Measurements from ENCODE around the gene CYB561D2. TPM values are rescaled to one million over a fixed set of nuclear protein-coding genes. Genes with fewer than 3 reads are reported as not detected.
A peak's percentile ranks its signal among the peaks of the same experiment; 100 is the strongest.

CYB561D2 gene
- total RNA-seq, 6 donors from 2014 or later = 13.2 to 35.4 (median 26.8) TPM

DNA sequence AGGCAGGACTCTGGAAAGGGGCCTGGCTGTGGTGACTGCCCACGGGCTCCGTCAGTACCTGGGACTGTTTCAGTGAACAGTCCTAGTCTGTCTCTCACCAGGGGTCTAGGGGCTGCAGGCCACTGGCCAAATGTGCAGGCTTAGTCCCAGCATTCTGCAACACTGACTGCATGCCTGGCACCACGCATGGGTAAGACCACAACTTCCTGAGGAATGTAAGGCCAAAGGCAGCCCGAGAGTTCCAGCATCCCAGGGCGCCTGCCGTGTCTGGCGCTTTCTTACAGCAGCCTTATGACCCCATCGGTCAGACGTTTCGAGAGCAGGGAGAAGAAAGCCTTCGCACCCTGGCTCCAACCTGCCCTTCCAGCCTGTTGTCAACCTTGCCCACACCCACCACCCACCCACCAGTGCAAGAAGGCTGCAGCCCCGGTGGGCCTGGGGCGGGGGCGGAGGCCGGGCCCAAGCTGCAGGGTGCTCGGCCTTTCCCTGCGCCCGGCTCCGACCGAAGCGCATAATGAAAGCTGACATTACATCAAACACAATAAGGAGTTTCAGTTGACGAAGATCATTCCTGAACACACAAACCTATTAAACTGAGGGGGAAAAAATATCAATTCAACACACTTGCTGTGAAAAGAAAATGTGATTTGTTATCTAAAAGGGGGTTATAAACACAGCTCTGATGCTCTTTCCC lies 38.2 kb downstream of the CYB561D2 start:
- ATAC-seq (ENCODE audit: low FRiP score in 2 of 2) (no peak), DNase-seq (no peak)
- TF ChIP-seq POLR2AphosphoS5 (IDR thresholded peaks at IDR 0.05) = no peak
- TF ChIP-seq, protein P1, sequence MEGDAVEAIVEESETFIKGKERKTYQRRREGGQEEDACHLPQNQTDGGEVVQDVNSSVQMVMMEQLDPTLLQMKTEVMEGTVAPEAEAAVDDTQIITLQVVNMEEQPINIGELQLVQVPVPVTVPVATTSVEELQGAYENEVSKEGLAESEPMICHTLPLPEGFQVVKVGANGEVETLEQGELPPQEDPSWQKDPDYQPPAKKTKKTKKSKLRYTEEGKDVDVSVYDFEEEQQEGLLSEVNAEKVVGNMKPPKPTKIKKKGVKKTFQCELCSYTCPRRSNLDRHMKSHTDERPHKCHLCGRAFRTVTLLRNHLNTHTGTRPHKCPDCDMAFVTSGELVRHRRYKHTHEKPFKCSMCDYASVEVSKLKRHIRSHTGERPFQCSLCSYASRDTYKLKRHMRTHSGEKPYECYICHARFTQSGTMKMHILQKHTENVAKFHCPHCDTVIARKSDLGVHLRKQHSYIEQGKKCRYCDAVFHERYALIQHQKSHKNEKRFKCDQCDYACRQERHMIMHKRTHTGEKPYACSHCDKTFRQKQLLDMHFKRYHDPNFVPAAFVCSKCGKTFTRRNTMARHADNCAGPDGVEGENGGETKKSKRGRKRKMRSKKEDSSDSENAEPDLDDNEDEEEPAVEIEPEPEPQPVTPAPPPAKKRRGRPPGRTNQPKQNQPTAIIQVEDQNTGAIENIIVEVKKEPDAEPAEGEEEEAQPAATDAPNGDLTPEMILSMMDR (IDR thresholded peaks at IDR 0.05) = no peak
- TF ChIP-seq EP300 (IDR thresholded peaks at IDR 0.05) = no peak
- TF ChIP-seq POLR2A (IDR thresholded peaks at IDR 0.05) = no peak
- H3K4me3 ChIP-seq = no peak overlapping the region
- WGBS, 2 donors = 85 to 95% methylated on average over 13 to 22 of the region's 22 CpGs
- H3K4me1 ChIP-seq = peaks cover 9 to 10% (median 9%) of the 10 kb centered on the region in 4 donors
- H3K9me3 ChIP-seq = no peaks in the 10 kb centered on the region
- peaks cover 0 to 3% (median under 1%) of the 10 kb centered on the region in 4 donors for H3K36me3 ChIP-seq
- H3K27me3 ChIP-seq = no peaks in the 10 kb centered on the region
- H3K27ac ChIP-seq = no peak overlapping the region

DNA sequence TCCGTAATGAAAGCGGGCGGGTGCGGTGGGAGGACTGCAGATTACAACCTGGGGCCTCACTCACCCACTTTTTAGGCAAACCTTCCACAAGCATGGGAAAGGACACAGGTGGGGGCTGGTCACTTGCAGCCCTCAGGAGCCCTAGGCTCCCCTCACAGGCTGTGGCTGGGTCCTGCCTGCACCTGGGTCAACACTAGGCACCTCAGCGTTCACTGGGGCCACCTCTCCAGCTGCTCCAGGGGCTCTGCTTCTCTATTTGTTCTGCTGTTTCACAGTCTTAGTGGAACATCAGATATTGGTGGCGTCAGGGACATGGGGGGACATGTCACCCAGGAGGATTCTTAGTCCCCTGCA lies 38.7 kb downstream of the CYB561D2 start:
- Histone ChIP-seq H3K27ac (no peak overlapping the region), H3K9me3 (no peaks in the 10 kb centered on the region), H3K36me3 (peaks cover 0 to 3% (median 0%) of the 10 kb centered on the region in 4 donors), H3K4me1 (peaks cover 9 to 10% (median 9%) of the 10 kb centered on the region in 4 donors), H3K27me3 (no peaks in the 10 kb centered on the region), H3K4me3 (no peak overlapping the region)
- DNase-seq (no peak), ATAC-seq (ENCODE audit: low FRiP score in 2 of 2) (no peak)
- 90 to 98% methylated on average over 4 to 6 of the region's 6 CpGs for WGBS, 2 donors
- TF ChIP-seq POLR2AphosphoS5 (IDR thresholded peaks at IDR 0.05) (no peak), POLR2A (IDR thresholded peaks at IDR 0.05) (no peak), EP300 (IDR thresholded peaks at IDR 0.05) (no peak)
- TF ChIP-seq, protein P1 (IDR thresholded peaks at IDR 0.05) = no peak

DNA sequence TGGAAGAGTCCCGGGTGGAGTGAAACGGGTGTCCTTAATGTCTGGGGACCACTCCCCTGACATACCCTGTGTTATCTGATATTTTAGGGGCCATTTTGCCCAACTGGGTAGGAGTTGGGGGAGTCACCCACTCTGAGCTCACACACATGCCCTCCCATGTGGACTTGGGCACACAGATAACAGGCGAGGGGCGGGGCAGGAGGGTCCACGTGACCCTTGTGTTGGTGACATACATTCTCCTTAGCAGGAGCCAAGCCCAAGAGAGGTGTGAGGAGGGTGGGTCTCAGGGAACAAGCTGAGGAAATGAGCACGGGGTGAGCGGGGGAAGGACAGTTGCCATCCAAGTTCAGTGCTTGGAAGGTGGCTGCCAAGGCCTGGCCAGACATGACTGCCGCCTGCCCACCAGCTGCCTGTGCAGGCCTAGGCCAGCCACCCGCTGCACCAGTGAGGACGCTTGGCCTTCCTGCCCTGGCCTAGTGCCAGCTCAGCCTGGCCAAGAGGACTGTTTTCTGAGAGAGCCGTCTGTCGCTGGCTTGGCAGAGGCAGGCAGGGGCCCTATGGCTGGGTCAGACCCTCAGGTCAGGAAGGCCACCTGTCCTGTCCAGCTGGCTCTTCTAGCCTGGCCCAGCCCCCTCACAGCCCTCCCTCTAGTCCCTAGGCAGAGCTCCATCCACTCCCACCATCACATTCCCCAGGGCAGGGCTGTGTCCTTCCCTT lies 40.0 kb downstream of the CYB561D2 start:
- ATAC-seq (ENCODE audit: low FRiP score in 2 of 2) = peak in 1 of 2 donors; percentile 2
- H3K27ac ChIP-seq = peak overlapping the region in 2 of 4 donors; percentile 28 to 38
- H3K4me3 ChIP-seq = no peak overlapping the region
- peaks cover 9 to 14% (median 10%) of the 10 kb centered on the region in 4 donors for H3K4me1 ChIP-seq
- DNase-seq = peak in 1 of 2 donors; percentile 32
- H3K36me3 ChIP-seq = peaks cover 0 to 3% (median 0%) of the 10 kb centered on the region in 4 donors
- no peak for TF ChIP-seq POLR2AphosphoS5 (IDR thresholded peaks at IDR 0.05)
- TF ChIP-seq POLR2A (IDR thresholded peaks at IDR 0.05) = no peak
- no peak for TF ChIP-seq EP300 (IDR thresholded peaks at IDR 0.05)
- TF ChIP-seq, protein P1 (IDR thresholded peaks at IDR 0.05) = no peak
- no peaks in the 10 kb centered on the region for H3K27me3 ChIP-seq
- WGBS, 2 donors = 47 to 59% methylated on average over 9 to 11 of the region's 12 CpGs
- H3K9me3 ChIP-seq = no peaks in the 10 kb centered on the region

DNA sequence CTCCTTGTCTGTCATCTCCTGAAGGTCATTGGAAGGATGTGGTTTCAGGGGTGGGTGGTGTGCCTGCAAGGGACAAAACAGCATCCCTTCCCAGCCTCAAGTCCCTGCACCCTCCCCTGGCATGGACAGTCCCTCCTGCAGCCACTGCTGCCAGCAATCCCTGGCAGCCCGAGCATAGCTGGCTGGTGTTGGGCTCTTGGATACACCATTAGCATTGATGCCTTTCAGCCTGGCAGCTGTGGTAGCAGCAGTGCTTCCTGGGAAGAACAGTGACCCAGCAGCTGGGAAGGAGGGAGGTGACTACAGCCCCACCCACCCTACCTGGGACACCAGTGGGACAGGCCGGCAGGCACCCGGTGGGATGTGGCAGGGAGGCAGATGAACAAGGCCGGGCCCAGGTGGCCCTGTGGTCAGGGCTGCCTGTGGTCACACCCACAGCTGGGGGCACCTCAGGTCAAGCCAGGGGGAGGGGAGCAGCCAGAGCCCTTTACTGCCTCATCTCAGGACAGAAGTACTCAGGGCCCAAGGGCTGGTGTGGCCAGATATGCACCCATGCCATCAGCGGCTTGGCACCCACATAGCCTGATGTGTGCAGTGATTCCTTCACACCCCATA lies 41.5 kb downstream of the CYB561D2 start:
- ATAC-seq (ENCODE audit: low FRiP score in 2 of 2) = no peak
- no peak for DNase-seq
- peaks cover 0 to 3% (median 0%) of the 10 kb centered on the region in 4 donors for H3K36me3 ChIP-seq
- peaks cover 9 to 16% (median 11%) of the 10 kb centered on the region in 4 donors for H3K4me1 ChIP-seq
- no peaks in the 10 kb centered on the region for H3K27me3 ChIP-seq
- TF ChIP-seq, protein P1 (IDR thresholded peaks at IDR 0.05) = no peak
- TF ChIP-seq POLR2A (IDR thresholded peaks at IDR 0.05) (no peak), POLR2AphosphoS5 (IDR thresholded peaks at IDR 0.05) (no peak), EP300 (IDR thresholded peaks at IDR 0.05) (no peak)
- H3K27ac ChIP-seq = no peak overlapping the region
- no peaks in the 10 kb centered on the region for H3K9me3 ChIP-seq
- 80 to 81% methylated on average over 3 to 5 of the region's 5 CpGs for WGBS, 2 donors
- no peak overlapping the region for H3K4me3 ChIP-seq

Measured in upper lobe of left lung (tissue), 6 donors.